GM12878 (cell line): ENCODE data around the gene ACOT7. TPM values are rescaled to one million over a fixed set of nuclear protein-coding genes. Genes with fewer than 3 reads are reported as not detected.

Experiments
- ATAC-seq: fragments of 200-7000 bp; cut with Tn5 transposase; 3 replicates; pipeline ENCODE4 v1.9.1; 2020; ENCODE audit warnings: mild to moderate bottlenecking, moderate library complexity
- BruUV-seq: library from RNA; stranded (reverse); fragments of 400-500 nt; replicated peaks from 2 replicates; lab custom pipeline; 2021; lab: Mats Ljungman, UMichigan
- CTCF ChIA-PET: fragments of 300-600 bp; sonication (Branson Sonifier 250); formaldehyde crosslinking; extraction: SDS; loops from one replicate; lab custom pipeline; 2021; ENCODE audit warnings: inconsistent platforms; lab: Yijun Ruan, JAX
- POLR2A ChIA-PET: fragments of 350-600 bp; formaldehyde crosslinking; extraction: SDS; loops from one replicate; lab custom pipeline; 2021; ENCODE audit warnings: inconsistent platforms; lab: Charles Lee
- RAD21 ChIA-PET: fragments of 300-600 bp; sonication (Branson Sonifier 250); formaldehyde crosslinking; loops from one replicate; lab custom pipeline; 2023; ENCODE audit warnings: antibody characterized with exemption; ENCODE audit not compliant: unreplicated experiment; lab: Charles Lee
- SMC1A ChIA-PET: fragments of 300-600 bp; sonication (Branson Sonifier 250); formaldehyde crosslinking; loops from one replicate; lab custom pipeline; 2023; ENCODE audit not compliant: unreplicated experiment, uncharacterized antibody; lab: Charles Lee
- DNase-seq: peaks from one replicate; pipeline ENCODE4 v3.0.0-alpha.2; 2011; ENCODE audit warnings: low read depth, low spot score
- FAIRE-seq: peaks from 3 replicates; lab custom pipeline; 2011; peaks lifted over from hg19 to GRCh38; lab: Jason Lieb, UNC
- H2AFZ ChIP-seq: 2 replicates; pipeline ENCODE4 v1.6.0; 2011; ENCODE audit warnings: low read depth, low read length, control low read depth; ENCODE audit not compliant: control insufficient read depth
- H3K27ac ChIP-seq: 2 replicates; pipeline ENCODE4 v1.5.1; 2011; ENCODE audit warnings: control low read depth; ENCODE audit not compliant: control insufficient read depth, insufficient read depth
- H3K27me3 ChIP-seq, 2 experiments: replicated peaks in 1 of 2; 2 replicates each; pipeline versions ENCODE4 v1.6.0 to v1.6.1; 2011; ENCODE audit warnings: low read length in 1 of 2; ENCODE audit not compliant: control insufficient read depth in 2 of 2, insufficient read depth in 2 of 2
- H3K36me3 ChIP-seq, 2 experiments: 2 replicates each; pipeline ENCODE4 v1.5.1; 2011; ENCODE audit warnings: low read length in 1 of 2; ENCODE audit not compliant: control insufficient read depth in 2 of 2, insufficient read depth in 2 of 2
- H3K4me1 ChIP-seq: 2 replicates; pipeline ENCODE4 v1.6.1; 2011; ENCODE audit warnings: mild to moderate bottlenecking, low read length, moderate library complexity, mixed read lengths; ENCODE audit not compliant: control insufficient read depth, insufficient read depth
- H3K4me2 ChIP-seq: 2 replicates; pipeline ENCODE4 v1.6.0; 2011; ENCODE audit warnings: control low read depth; ENCODE audit not compliant: control insufficient read depth, insufficient read depth
- H3K4me3 ChIP-seq: fragments of 200-600 bp; sonication (generic); 2 replicates; pipeline ENCODE4 v1.5.1; 2016
- H3K79me2 ChIP-seq: 2 replicates; pipeline ENCODE4 v1.6.0; 2011; ENCODE audit warnings: low read length; ENCODE audit not compliant: control insufficient read depth, insufficient read depth
- H3K9ac ChIP-seq: 2 replicates; pipeline ENCODE4 v1.8.0; 2011; ENCODE audit warnings: low read length, control low read depth, mixed read lengths; ENCODE audit not compliant: control insufficient read depth, insufficient read depth
- H3K9me3 ChIP-seq: replicated peaks from 3 replicates; pipeline ENCODE4 v1.5.1; 2011; ENCODE audit warnings: mild to moderate bottlenecking, low read length; ENCODE audit not compliant: control insufficient read depth, insufficient read depth
- H4K20me1 ChIP-seq: 2 replicates; pipeline ENCODE4 v1.6.0; 2011; ENCODE audit not compliant: control insufficient read depth, insufficient read depth
- ETV6 ChIP-seq, 2 experiments: fragments of 450-650 bp in 1 of 2; IDR thresholded peaks in 1 of 2; conservative IDR thresholded peaks in 1 of 2; 2 replicates each; pipeline ENCODE4 v1.6.1; 2014; ENCODE audit warnings: antibody characterized with exemption in 1 of 2, borderline replicate concordance in 1 of 2, low read depth in 1 of 2, mild to moderate bottlenecking in 1 of 2, moderate library complexity in 1 of 2
- KDM1A ChIP-seq: fragments of 200-600 bp; sonication (generic); IDR thresholded peaks from 2 replicates; pipeline ENCODE4 v1.6.1; 2016; ENCODE audit warnings: borderline replicate concordance
- NR2C1 ChIP-seq: fragments of 450-650 bp; IDR thresholded peaks from 2 replicates; pipeline ENCODE4 v1.6.1; 2017; ENCODE audit warnings: antibody characterized with exemption, mild to moderate bottlenecking, moderate library complexity
- RBBP5 ChIP-seq: fragments of 200-600 bp; sonication (generic); conservative IDR thresholded peaks from 2 replicates; pipeline ENCODE4 v1.6.1; 2016
- SP1 ChIP-seq: IDR thresholded peaks from one replicate; pipeline ENCODE4 v1.6.1; 2011; ENCODE audit warnings: low read depth, low read length
- STAT3 ChIP-seq: IDR thresholded peaks from 2 replicates; pipeline ENCODE4 v1.6.1; 2011; ENCODE audit warnings: low read depth, low read length, improper control_type of control experiment
- SUZ12 ChIP-seq: fragments of 200-600 bp; sonication (generic); IDR thresholded peaks from one replicate; pipeline ENCODE4 v1.6.1; 2018; ENCODE audit warnings: antibody characterized with exemption, mild to moderate bottlenecking; ENCODE audit not compliant: unreplicated experiment
- WGBS: methylation state at CpG from one replicate; pipeline ENCODE4 v1.1.6; 2016; ENCODE audit warnings: low lambda C conversion rate; ENCODE audit not compliant: insufficient replicate concordance, insufficient coverage; ENCODE audit errors: missing lambda C conversion rate; 5-methylcytosine and 5-hydroxymethylcytosine counted together
- in situ Hi-C: fragments of 300-500 bp; cut with MboI; formaldehyde crosslinking; loops from 9 replicates; pipeline ENCODE4 v1.14.3; 2018; ENCODE audit warnings: mixed read lengths
- intact Hi-C: fragments of 100-400 bp; cut with micrococcal nuclease; formaldehyde crosslinking; loops from one replicate; pipeline ENCODE4 v1.14.2; 2022; ENCODE audit not compliant: unreplicated experiment
- polyA plus RNA-seq, 11 experiments: library from polyadenylated mRNA; depleted of rRNA in 4 of 11; unstranded in 6 of 11; stranded (reverse) in 5 of 11; fragments of >200 nt; fragmentation: Nextera tagmentation in 4 of 11; fragmentation: Illumina TruSeq in 1 of 11; extraction: Ambion mirVana in 4 of 11; extraction: Trizol in 1 of 11; gene quantifications; 1 replicate in 1 of 11; 2 replicates in 10 of 11; pipeline versions ENCODE4 v1.2.1 to v1.2.3, GENCODE V29; 2011 to 2016; ENCODE audit warnings: inconsistent platforms in 2 of 11, missing spikeins in 2 of 11, low read depth in 1 of 11
- total RNA-seq, 4 experiments: library from RNA; depleted of rRNA in 3 of 4; stranded (reverse); fragments of >200 nt in 3 of 4; fragmentation: Illumina TruSeq in 1 of 4; extraction: Trizol in 1 of 4; gene quantifications; 2 replicates each; pipeline versions ENCODE4 v1.2.1 to v1.2.3, GENCODE V29; 2013 to 2021
- TF ChIP-seq, protein P1 (sequence below): IDR thresholded peaks from 2 replicates; pipeline ENCODE4 v1.6.1; 2011; ENCODE audit warnings: borderline replicate concordance, low read depth, mild to moderate bottlenecking, moderate library complexity, mixed read lengths, low read length; ENCODE audit not compliant: insufficient read depth; ENCODE audit errors: extremely low read length
- TF ChIP-seq, protein P2 (sequence below): fragments of 450-650 bp; IDR thresholded peaks from 2 replicates; pipeline ENCODE4 v1.6.1; 2014; ENCODE audit warnings: mild to moderate bottlenecking

The ACOT7 gene
- total and polyA plus RNA-seq, 10 of the 15 experiments (the other 5 are each of a cell fraction or from before 2014, with no cell fraction given) = 8.9 to 206 (median 61.2) TPM

DNA sequence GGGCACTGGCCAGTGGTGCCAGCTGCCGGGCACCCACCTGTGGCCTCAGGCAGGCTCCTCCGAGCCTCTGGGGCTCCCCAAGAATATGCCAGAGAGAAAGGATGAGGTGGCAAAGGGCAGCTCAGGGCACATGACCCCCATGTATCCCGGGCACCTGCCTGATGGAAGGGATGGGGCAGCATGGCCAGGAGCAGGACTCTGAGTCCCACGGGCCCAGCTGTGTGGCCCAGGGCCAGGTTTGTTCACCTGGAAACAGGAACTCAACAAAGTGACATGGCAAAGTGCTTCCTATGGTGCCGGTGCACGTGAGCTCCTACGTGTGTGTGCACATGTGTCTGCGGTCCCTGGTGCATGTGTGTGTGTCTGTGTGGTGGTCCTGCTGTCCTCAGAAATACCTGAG is 123.2 kb downstream of the ACOT7 start:
- ChIA-PET POLR2A (no interaction called here), CTCF (no interaction called here), RAD21 (no interaction called here), SMC1A (no interaction called here)
- H3K4me2 ChIP-seq = no peak overlapping the region
- FAIRE-seq (no peak), DNase-seq (no peak), ATAC-seq (no peak)
- intact Hi-C loops (no loop called here), in situ Hi-C loops (no loop called here)
- no peaks in the 10 kb centered on the region; the same call in 1 of the 2 replicates for H4K20me1 ChIP-seq
- no peaks in the 10 kb centered on the region for H3K4me1 ChIP-seq
- no peaks in the 10 kb centered on the region for H3K9me3 ChIP-seq
- whole genome bisulfite sequencing = 72% methylated on average over 8 of the region's 8 CpGs
- no peak overlapping the region for H3K27ac ChIP-seq
- H2AFZ ChIP-seq = no peak overlapping the region
- no peak overlapping the region for H3K4me3 ChIP-seq
- H3K79me2 ChIP-seq = no peaks in the 10 kb centered on the region
- peaks cover 0 to 7% of the 10 kb centered on the region in 2 experiments; a peak in 2 of 4 replicates for H3K36me3 ChIP-seq
- H3K9ac ChIP-seq = no peak overlapping the region
- BruUV-seq = no TSS peak
- H3K27me3 ChIP-seq = no peaks in the 10 kb centered on the region
- no peak for TF ChIP-seq STAT3
- TF ChIP-seq ETV6 (conservative IDR thresholded peaks at IDR 0.05 in 1 of 2, IDR thresholded peaks at IDR 0.05 in 1 of 2; ENCODE audit: borderline replicate concordance in 1 of 2, low read depth in 1 of 2) = no peak
- TF ChIP-seq, protein P1, sequence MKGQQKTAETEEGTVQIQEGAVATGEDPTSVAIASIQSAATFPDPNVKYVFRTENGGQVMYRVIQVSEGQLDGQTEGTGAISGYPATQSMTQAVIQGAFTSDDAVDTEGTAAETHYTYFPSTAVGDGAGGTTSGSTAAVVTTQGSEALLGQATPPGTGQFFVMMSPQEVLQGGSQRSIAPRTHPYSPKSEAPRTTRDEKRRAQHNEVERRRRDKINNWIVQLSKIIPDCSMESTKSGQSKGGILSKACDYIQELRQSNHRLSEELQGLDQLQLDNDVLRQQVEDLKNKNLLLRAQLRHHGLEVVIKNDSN = no peak
- TF ChIP-seq KDM1A = no peak
- TF ChIP-seq SUZ12 = no peak
- TF ChIP-seq NR2C1 = no peak
- no peak for TF ChIP-seq SP1
- TF ChIP-seq, protein P2, sequence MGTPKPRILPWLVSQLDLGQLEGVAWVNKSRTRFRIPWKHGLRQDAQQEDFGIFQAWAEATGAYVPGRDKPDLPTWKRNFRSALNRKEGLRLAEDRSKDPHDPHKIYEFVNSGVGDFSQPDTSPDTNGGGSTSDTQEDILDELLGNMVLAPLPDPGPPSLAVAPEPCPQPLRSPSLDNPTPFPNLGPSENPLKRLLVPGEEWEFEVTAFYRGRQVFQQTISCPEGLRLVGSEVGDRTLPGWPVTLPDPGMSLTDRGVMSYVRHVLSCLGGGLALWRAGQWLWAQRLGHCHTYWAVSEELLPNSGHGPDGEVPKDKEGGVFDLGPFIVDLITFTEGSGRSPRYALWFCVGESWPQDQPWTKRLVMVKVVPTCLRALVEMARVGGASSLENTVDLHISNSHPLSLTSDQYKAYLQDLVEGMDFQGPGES = no peak
- no peak for TF ChIP-seq RBBP5
